ENCODE results near the gene TXK.
A peak's percentile ranks its signal among the peaks of the same experiment; 100 is the strongest.

The TXK gene

DNA sequence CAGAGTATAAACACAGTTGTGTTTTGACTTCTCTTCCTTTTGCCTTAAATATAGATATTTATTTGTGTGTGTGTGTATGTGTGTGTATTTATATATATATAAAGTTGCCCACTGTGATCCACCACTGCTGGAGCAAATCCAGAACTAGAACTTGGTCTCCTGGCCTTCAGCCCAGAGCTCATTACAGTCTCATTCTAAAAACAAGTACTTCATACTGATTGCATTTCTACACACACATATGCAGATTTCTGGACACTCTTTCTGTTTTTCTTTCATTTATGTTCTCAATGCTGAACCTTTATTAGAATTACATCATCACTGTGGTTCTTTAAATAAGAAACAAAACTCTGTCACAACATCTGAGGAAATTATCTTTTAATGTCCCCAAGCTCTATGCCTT, 381 bp downstream of the TXK start:
- DNase-seq = no peak

DNA sequence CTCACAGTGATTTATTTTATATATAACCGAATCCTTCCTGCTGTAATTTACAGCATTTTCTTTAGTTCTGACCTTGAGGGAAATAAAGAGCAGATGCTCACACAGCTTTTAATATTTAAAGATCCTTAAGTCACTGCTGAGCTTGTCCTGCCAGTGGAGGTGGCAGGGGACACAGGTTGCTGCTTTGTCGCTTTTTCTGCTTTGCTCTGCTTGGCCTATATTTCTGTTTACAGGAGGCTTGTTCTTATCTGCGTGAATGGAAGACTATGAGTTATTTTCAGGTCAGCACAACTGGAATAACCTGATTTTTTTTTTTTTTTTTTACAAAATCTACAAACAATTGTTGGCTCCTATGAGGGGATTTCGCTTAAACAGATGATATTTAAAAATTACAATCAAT, 2.3 kb downstream of the TXK start:
- no peak for DNase-seq

DNA sequence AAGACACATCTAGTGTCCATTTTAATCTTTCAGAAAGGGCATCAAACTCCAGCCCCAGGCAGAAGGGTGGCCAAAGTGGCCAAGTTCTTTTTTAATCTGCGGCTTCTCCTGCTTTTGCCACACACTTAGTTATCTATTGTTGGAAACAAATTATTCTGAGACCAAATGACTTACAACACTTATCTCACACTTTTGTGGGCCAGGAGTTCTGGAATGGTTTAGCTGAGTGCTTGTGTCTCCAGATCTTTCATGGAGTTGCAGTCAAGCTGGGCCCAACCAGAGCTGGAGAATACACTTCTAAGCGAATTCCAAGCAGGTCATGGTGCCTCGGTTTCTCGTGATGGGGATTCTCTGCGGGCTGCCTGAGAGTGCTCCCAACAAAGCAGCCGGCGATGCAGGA, 4.0 kb downstream of the TXK start:
- DNase-seq = no peak

DNA sequence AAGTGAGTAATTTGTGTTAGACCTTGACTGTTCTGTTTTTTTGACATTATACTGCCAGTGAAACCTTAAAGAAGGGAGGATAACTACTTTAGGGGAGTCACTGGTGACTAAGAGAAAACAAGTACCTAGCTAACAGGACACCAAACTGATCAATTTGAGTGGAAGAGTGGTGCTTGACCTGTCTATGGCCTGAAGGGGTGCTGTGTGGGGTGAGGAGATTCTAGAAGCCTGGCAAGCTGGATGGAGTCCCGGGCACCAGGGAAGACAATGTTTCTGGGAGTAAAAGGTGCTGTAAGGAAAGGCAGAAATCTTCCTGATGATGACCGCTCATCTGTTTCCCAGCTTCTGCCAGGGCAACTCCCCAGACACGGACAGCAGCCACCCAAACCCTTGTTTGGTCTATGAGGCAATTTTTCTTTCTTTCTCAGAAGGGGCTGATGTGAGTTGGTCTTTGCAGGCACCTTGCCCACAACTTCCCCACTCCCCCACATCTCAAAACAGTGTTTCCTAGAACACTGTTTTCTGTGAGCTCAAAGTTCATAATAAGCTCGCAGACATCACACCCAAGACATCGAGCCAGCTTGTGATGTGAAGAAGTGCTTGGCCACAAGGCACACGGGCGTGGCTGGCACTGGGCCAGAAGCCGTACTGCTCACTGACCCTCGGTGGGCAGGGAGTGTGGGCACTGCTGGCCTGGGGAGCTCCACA, 4.6 kb downstream of the TXK start:
- peak; percentile 69 for DNase-seq

DNA sequence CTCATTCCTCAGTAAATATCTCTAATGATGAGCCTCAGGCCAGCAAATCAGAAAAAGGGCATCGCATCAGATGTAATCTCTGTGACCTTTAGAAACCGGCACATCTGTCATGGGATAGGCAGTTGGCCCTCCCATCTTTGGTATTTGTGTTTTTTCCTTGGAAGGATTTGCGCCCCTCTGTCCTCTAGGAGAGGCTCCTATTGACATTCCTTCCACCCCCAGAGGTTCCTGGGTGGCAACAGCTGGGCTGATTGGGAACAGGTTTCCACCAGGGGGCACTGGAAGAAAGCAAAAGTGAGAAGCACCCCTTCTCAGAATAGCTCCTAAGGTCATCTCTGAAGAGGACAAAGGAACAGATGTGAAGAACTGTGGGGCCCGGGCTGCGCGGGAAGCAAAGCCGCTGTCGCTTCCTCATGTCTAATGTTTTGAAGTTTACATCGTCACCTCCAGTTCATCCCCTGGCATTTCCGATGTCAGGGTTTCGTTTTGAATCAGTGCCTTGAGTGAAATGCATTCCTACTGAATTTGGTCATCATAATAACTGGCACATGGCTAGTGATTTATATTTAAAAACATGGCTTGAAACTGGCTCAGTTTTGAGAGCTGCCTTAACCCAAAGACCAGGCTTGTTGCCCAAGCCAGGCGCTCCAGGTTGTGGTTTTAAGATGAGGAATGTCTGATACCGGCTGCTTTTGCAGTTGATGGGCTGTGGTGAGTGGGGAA, 6.2 kb downstream of the TXK start:
- DNase-seq = peak; percentile 84

DNA sequence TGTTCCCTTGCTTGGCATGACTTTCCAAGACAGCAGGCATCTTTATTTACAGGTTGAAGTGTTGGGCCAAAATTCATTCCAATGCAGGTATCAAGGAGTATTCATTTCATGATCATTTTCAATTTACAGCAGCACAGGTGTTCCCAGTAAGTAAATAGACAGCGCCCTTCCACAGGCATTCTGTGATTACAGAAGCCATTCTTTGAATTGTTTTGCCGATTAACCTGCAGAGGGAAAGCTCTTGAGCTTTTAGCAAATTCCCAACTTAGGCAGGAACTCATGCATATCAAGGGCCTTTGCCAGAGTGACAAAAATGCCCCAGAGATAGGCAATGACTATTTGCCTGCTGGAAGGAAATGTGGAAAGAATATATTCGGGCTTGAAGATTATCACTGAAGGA, 6.8 kb downstream of the TXK start:
- DNase-seq = no peak

DNA sequence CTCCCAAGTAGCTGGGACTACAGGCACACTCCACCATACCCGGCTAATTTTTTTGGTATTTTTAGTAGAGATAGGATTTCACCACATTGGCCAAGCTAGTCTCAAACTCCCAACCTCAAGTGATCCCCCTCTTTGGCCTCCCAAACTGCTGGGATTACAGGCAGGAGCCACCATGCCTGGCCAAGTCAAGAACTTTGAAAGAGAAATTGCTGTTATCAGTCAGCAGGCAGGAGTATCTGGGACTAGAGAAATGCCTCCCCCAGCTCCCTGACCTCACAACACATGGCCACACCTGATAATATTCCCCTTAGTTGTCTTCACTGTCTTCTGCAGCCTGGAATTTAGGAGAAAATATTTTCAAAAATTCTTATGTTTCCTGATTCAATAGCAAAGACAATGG, 7.4 kb downstream of the TXK start:
- no peak for DNase-seq

DNA sequence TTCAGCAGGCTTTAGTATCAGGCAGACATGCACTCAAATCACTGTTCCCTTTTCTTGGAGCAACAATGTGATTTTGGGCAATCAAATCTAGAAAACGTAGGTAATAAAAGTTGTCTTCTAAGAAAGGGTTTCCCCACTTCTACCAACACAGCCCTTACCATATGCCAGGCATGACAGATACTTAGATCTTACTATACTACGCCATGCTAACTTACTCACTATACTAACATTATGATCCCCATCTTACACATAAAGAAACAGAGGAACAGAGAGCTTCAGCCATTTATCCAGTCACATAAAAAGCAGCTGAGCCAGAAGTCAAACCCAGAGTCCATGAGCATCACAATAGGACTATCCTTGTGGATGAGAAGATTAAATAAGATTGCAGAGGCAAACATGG, 9.2 kb downstream of the TXK start:
- DNase-seq = no peak

DNA sequence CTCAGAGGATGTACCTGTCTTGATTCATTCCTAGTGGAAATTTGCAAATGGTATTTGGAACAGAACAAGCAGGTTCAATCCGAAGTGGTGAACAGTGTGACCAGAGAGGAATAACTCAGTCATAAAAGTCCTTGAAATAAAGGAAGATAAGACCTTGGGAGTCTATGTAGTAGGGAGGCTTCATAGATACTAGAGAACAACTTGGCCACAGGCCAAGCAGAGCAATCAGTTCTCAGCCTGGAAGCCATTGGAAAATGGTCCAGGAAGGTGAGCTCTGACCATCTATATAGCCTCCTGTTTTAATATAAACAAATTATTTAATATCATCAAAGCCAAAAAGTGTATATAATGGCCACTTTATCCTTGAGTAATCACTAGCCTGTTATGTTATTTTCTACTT, 11.3 kb downstream of the TXK start:
- no peak for DNase-seq

DNA sequence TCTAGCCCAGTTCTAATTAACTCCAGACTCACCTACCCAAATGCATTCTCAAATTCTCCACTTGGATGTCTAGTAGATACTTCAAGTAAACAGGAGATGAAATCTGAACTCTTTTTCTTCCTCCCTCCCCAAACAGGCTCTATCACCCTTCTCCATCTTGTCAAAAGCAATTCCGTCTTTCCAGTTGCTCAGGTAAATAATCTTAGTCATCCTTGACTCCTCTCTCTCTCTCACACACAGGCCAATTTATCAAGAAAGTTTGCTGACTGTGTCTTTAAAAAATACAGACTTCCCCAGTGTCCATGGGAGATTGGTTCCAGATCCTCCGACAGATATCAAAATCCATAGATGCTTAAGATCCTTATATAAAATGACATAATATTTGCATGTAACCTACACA, 12.9 kb downstream of the TXK start:
- DNase-seq = no peak

DNA sequence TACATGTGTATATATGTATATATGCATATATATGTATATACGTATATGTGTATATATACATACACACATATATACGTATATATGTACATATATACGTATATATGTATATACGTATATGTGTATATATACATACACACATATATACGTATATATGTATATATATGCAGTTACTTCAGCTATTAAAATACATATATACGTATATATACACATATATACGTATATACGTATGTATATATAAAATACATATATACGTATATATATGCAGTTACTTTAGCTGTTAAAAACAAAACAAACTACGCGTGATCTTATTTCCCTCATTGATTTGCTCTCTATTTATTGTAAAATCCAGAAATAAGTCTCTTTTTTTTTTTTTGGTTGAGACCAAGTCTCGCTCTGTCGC, 13.9 kb downstream of the TXK start:
- no peak for DNase-seq

DNA sequence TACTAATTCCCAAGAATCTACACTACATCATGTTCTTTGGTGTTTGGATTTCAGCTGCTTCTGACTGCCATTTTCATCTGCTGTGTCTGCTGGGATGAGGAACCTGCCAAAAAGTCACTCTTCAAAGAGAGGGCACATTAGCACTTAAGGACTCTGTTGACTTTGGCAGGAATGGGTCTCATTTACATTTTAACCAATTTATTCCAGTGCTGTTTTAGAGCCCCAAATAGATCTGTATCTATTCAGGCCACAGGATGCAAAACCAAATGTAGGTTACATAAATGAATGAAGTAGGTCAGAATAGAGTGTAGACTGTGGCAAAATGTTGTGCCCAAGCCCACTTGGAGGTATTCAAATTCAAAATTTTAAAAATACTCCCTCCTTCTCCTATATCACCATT, 14.4 kb downstream of the TXK start:
- DNase-seq = no peak

DNA sequence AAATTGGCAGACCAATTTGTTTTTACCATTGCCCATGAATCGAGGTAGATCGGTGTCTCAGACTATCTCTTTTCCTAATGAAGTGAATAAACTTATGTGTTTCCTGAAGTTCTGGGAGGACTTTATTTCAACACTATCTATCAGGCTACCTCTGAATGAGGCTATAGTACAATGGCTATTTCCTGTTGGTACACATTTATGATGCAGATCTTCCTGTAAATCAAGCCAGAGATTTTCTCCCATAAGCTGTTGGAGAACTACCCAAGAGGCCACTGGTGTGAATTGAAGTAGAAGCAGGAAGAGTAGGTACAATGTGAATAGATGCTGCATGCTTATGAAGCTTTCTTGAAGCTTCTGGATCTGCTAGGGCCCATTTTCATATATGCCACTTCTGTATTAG, 16.0 kb downstream of the TXK start:
- DNase-seq = no peak

DNA sequence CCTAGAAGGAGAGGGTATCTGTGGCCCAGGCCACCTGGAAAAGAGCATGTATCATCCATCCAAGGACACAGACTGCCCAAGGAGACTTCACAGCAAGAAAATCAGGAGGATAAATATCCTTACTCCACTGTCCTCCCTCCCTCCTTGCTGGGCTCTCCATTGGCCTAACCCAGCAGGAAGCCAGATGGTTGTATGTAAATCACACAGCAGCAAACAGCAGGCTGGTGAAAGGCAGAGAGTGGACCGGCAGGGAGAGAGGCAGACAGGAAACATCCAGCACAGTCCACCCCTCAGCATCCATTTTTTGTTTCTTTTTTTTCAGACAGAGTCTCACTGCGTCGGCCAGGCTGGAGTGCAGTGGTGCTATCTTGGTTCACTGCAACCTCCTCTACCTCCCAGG, 17.5 kb downstream of the TXK start:
- DNase-seq = no peak

DNA sequence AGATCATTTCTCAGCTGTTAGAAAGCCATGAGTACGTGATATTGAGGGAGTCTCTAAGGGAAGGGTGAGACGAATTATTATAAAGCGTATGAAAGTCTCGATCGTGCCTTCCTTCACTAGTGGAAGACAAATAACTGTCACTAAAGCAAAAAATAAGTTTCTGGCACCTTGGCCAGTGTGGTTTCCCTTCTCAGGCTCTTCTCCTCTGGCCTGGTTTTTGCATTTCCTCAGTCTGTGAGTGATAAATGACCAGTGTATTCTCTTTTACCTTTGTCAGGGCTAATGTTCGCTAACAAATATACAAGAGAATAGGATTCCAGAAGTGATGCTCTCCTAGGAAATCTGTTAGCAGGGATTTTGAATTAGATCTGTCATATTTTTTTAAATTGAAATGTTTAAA, 19.6 kb downstream of the TXK start:
- DNase-seq = no peak

DNA sequence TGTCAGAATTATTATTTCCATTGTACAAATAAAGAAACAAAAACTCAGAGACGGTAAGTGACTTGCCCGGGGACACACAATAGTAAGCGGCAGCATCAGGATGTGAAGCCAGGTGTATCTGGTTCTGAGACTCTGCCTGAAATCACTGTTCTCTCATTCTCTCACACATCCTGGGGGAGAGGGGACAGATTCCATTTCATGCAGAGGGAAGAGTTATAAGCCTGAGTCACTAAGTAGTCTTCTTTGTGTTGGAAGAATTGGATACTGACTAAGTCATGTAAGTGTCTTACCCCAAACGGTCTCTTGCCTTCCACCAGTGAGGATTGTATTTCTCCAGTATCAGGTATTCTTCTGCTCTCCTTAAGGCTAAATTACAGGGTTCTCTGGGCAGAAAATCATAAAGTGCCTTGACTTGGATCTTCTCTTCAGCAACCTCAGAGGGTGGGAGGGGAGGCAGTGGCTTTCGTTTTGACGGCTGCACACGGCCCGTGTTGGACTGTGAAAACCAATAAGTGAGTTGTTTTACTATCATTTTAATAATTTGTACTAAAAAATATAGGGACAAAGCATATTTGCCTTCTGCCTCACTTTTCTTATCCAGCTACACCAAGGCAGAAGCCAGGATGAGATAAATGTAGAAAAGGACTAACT, 21.9 kb downstream of the TXK start:
- DNase-seq = no peak

DNA sequence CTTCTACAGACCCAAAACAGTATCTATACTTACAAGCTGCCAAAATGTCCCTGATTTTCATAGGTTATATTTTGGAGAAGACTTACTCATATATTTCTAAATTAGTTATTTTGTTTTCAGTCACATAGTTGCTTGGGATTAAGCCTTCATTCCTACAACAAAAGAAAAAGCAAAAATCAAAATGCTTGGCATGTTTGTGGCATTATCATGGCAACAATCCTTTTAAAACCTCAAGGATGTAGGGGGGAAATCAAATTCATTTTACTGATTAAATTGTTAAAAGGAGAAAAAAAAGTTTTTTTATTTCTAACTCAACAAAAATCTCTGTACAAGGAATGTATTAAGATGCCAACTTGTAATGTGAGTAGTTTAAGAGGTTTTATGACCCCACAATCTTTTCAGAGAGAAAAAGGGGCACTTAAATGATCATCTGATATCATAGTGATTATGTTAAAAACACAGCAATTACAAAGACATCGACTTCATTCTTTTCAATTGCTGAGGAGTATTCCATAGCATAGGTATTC, 23.5 kb downstream of the TXK start:
- no peak for DNase-seq

DNA sequence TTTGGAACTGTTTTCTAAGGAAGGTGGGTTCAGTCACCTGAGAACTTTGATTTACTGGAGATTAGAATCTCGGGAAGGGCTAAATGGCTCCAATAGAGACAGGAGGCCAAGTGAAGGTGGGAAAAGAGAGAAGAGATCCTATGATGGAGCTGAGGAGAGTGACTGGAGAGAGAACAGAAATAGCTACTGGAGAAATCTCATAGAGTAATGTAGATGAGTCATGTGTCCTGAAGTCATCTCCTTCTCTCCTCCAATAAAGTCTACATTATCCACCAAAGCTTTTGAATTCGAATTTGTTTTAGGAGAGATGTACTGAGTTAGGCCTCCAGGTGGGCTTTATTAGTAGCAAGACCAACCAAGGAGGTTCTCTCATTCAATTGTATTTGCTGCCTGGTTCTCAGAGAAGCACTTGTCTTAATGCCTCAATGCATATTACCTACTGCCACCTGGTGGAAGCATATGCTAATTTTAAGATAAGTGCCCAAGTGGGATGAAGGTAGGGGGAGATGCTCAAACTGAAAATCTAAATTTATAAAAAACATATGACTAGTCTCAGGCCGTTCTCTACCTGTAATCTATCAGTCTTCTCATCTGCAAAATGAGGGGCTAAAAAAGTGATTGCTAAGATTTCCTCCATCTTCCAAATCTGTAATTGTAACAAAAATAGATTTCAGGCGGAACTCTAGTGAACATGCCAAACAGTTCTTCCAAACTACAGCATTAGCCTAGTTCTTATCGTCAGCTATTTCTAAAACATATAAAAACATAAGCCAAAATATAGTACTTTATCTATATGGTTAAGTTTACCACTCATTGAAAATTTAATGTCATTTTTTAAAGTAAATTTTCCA, 24.4 kb downstream of the TXK start:
- DNase-seq = no peak

DNA sequence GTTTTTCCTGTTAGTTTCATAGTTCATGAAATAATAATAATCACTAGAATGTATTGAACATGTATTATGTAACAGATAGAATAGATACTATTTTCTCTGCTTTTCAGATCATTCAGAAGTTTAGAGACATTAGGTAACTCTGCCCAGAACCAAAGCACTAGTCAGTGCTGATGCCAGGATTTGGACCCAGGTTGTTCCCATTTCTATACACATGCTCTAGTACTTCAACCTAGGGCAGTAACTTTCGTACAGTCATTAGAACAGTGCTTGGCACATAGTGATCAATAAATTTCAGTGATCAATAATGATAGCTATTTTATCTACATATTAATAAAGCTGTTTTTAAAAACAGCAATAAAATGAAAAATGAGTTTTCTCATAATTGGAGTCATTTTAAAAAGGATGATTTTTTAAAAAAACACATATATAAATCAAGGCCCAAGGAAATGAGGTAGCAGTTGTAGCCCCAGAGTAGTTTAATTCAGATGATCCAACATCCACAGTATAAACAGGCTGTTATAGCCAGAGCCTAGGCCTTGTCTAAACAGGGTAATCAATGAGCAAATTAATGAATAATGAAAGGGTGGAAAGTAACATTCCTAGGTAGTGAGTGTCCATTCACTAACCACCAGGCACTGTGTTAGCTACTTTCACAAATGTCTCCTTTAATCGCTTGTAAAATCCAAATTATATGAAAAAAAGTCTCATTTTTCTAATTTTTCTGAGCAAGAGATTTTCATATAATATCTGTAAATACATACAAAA, 25.6 kb downstream of the TXK start:
- no peak for DNase-seq

DNA sequence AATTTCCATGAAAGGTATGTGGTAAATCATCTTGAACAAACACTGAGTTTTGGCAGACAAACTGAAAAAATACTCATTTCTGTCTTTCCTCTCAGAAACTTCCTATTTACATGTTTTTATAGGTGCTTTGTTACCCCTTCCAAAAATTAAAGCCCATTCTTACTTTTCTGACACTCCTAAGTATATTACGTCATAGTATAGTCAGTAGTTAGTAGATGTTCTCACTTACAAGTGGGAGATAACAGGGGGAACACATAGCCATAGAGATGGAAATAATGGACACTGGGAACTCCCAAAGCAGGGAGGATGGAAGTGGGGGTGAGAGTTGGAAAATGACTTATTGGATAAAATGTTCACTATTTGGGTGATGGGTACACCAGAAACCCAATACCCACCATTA, 28.8 kb downstream of the TXK start:
- no peak for DNase-seq

DNA sequence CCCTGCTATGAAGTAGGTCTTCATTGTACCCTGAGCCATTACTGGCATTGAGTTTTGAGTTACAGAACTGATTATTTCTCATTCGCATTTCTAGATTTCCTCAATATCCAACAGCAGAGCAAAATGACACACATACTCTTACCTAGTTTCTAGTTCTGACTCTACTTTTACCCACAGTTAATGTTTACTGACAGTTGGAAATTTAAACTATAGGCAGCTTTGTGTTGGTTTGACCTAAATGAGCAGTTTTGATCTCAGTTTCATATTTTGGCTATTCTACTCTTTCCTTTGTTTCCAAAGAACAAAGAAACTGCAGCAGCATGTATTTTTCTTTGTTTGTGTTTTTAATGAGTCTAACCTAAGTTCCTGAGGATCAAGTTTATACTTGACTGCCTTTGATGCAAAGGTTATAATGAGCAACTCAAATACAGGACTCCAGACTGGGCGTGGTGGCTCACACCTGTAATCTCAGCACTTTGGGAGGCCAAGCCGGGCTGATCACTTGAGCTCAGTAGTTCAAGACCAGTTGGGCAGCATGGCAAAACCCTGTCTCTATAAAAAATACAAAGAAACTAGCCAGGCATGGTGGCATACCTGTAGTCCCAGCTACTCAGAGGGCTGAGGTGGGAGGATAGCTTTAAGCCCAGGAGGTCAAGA, 30.4 kb downstream of the TXK start:
- DNase-seq = no peak

DNA sequence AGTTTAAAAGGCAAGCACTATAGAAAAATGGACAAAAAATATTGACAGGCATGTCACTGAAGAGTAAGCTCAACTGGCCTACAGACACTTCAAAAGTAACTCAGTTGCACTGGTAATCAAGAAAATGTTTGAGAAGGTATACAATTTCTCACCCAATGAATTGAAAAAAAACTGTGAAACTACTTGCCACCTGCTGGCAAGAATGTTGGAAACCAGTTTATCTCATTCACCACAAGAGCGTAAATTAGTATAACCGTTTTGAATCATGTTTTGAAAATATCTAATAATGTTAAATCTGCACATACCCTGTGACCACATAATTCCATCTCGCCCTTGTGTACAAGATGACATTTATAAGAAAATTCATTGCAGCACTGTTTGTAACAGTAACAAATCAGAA, 31.7 kb downstream of the TXK start:
- DNase-seq = no peak
